HepG2 (cell line): ENCODE measurements around the gene DHRS12. TPM values are rescaled to one million over a fixed set of nuclear protein-coding genes. Genes with fewer than 3 reads are reported as not detected.

Experiments used
- E2F2 ChIP-seq: sonication (generic); formaldehyde crosslinking; IDR thresholded peaks from 2 replicates; pipeline ENCODE4 v1.4.0; 2020; ENCODE audit warnings: missing genetic modification reagents, borderline replicate concordance
- GABPA ChIP-seq, 2 experiments: IDR thresholded peaks; 2 replicates each; pipeline ENCODE4 v1.6.1; 2011 to 2016; ENCODE audit warnings: low read depth in 2 of 2, low read length in 1 of 2, missing biosample characterization in 1 of 2, missing genetic modification characterization in 1 of 2
- HMGXB3 ChIP-seq: sonication (generic); formaldehyde crosslinking; IDR thresholded peaks from 2 replicates; pipeline ENCODE4 v1.4.0; 2020; ENCODE audit warnings: missing genetic modification reagents, borderline replicate concordance
- RELA ChIP-seq: sonication (generic); formaldehyde crosslinking; IDR thresholded peaks from 2 replicates; pipeline ENCODE4 v1.4.0; 2020; ENCODE audit warnings: missing genetic modification reagents
- SMAD9 ChIP-seq: sonication (generic); formaldehyde crosslinking; IDR thresholded peaks from 2 replicates; pipeline ENCODE4 v1.5.1; 2020; ENCODE audit warnings: mild to moderate bottlenecking, missing genetic modification reagents
- STAT6 ChIP-seq: sonication (generic); formaldehyde crosslinking; IDR thresholded peaks from 2 replicates; pipeline ENCODE4 v1.4.0; 2020; ENCODE audit warnings: missing genetic modification reagents, mild to moderate bottlenecking, borderline replicate concordance
- TRIM24 ChIP-seq: sonication (generic); formaldehyde crosslinking; IDR thresholded peaks from 2 replicates; pipeline ENCODE4 v1.8.0; 2022; ENCODE audit warnings: mild to moderate bottlenecking, missing genetic modification reagents
- XBP1 ChIP-seq: sonication (generic); formaldehyde crosslinking; IDR thresholded peaks from 2 replicates; pipeline ENCODE4 v1.5.0; 2020; ENCODE audit warnings: missing genetic modification reagents
- ZBTB1 ChIP-seq: sonication (generic); formaldehyde crosslinking; IDR thresholded peaks from 2 replicates; pipeline ENCODE4 v1.4.0; 2020; ENCODE audit warnings: missing genetic modification reagents, borderline replicate concordance
- ZBTB14 ChIP-seq: sonication (generic); formaldehyde crosslinking; IDR thresholded peaks from 2 replicates; pipeline ENCODE4 v1.4.0; 2020; ENCODE audit warnings: missing genetic modification reagents
- ZNF292 ChIP-seq: sonication (generic); formaldehyde crosslinking; IDR thresholded peaks from 2 replicates; pipeline ENCODE4 v1.8.1; 2022; ENCODE audit warnings: mild to moderate bottlenecking, low read depth, missing genetic modification reagents, borderline replicate concordance
- ZNF350 ChIP-seq: sonication (generic); formaldehyde crosslinking; IDR thresholded peaks from 2 replicates; pipeline ENCODE4 v1.4.0; 2020; ENCODE audit warnings: mild to moderate bottlenecking, low read depth, missing genetic modification reagents, borderline replicate concordance
- ZNF567 ChIP-seq: sonication (generic); formaldehyde crosslinking; IDR thresholded peaks from 2 replicates; pipeline ENCODE4 v1.8.1; 2023; ENCODE audit warnings: mild to moderate bottlenecking, missing genetic modification reagents, borderline replicate concordance
- ZNF724P ChIP-seq: sonication (generic); formaldehyde crosslinking; IDR thresholded peaks from 2 replicates; pipeline ENCODE4 v1.8.0; 2022; ENCODE audit warnings: missing genetic modification reagents, borderline replicate concordance
- ZSCAN29 ChIP-seq: sonication (generic); formaldehyde crosslinking; conservative IDR thresholded peaks from 2 replicates; pipeline ENCODE4 v1.4.0; 2020; ENCODE audit warnings: mild to moderate bottlenecking, missing genetic modification reagents
- ZSCAN5A ChIP-seq: sonication (generic); formaldehyde crosslinking; IDR thresholded peaks from 2 replicates; pipeline ENCODE4 v1.8.0; 2022; ENCODE audit warnings: mild to moderate bottlenecking, missing genetic modification reagents, borderline replicate concordance
- polyA plus RNA-seq, 8 experiments: library from polyadenylated mRNA; depleted of rRNA in 3 of 8; stranded (reverse) in 7 of 8; unstranded in 1 of 8; fragments of >200 nt; fragmentation: Illumina TruSeq in 4 of 8; extraction: Trizol in 4 of 8; gene quantifications; 2 replicates each; pipeline versions ENCODE4 v1.2.1 to v1.2.3, GENCODE V29; 2011 to 2016; ENCODE audit warnings: low read depth in 4 of 8, missing spikeins in 1 of 8, mixed read lengths in 1 of 8; ENCODE audit not compliant: insufficient read depth in 1 of 8
- total RNA-seq, 5 experiments: library from RNA; depleted of rRNA; stranded (reverse); fragments of >200 nt; fragmentation: Illumina TruSeq; extraction: Trizol; gene quantifications; 2 replicates each; pipeline ENCODE4 v1.2.3, GENCODE V29; 2016; ENCODE audit warnings: low read depth in 1 of 5

The DHRS12 gene
- total and polyA plus RNA-seq, 2 of the 13 experiments (the other 11 are each of a cell fraction or from before 2014, with no cell fraction given): 7.2 to 8.4 TPM

GRCh38 chr13:51764184-51765141, 39.5 kb downstream of the DHRS12 start (continued):
- no peak for TF ChIP-seq HMGXB3
- peak; percentile 80 for TF ChIP-seq ZSCAN29 (CRISPR knock-in tag)
- no peak for TF ChIP-seq ZBTB1 (CRISPR knock-in tag)
- no peak for TF ChIP-seq XBP1 (CRISPR knock-in tag)
- no peak for TF ChIP-seq STAT6 (CRISPR knock-in tag)
- no peak; the same call in 1 of the 2 replicates for TF ChIP-seq ZNF292
- TF ChIP-seq TRIM24 (CRISPR knock-in tag): no peak
- TF ChIP-seq ZNF724P (CRISPR knock-in tag): no peak
- no peak for TF ChIP-seq SMAD9 (CRISPR knock-in tag)
- TF ChIP-seq RELA (CRISPR knock-in tag): no peak
- TF ChIP-seq ZBTB14: no peak
- no peak for TF ChIP-seq ZSCAN5A
- no peak for TF ChIP-seq GABPA (IDR thresholded peaks at IDR 0.05; ENCODE audit: low read depth, low read length)
- TF ChIP-seq GABPA (CRISPR knock-in tag; IDR thresholded peaks at IDR 0.05; ENCODE audit: low read depth): peak; percentile 23; the same call in 1 of the 2 replicates
- peak; percentile 41; the same call in 1 of the 2 replicates for TF ChIP-seq ZNF350 (CRISPR knock-in tag)
- no peak for TF ChIP-seq ZNF567 (CRISPR knock-in tag)
- no peak for TF ChIP-seq E2F2
